Activated T-cell treated with anti-CD3 and anti-CD28 coated beads for 48 hours (primary cell): ENCODE data around the gene CENPB.
"Not testable (repeated sequence)": the region's sequence is repeated elsewhere in the genome, so short reads cannot be mapped to it uniquely, and the experiment has no call there.

Source experiments
- DNase-seq: peaks from one replicate; pipeline ENCODE4 v3.0.0-alpha.2; 2020; ENCODE audit warnings: low read depth

The CENPB gene, protein sequence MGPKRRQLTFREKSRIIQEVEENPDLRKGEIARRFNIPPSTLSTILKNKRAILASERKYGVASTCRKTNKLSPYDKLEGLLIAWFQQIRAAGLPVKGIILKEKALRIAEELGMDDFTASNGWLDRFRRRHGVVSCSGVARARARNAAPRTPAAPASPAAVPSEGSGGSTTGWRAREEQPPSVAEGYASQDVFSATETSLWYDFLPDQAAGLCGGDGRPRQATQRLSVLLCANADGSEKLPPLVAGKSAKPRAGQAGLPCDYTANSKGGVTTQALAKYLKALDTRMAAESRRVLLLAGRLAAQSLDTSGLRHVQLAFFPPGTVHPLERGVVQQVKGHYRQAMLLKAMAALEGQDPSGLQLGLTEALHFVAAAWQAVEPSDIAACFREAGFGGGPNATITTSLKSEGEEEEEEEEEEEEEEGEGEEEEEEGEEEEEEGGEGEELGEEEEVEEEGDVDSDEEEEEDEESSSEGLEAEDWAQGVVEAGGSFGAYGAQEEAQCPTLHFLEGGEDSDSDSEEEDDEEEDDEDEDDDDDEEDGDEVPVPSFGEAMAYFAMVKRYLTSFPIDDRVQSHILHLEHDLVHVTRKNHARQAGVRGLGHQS

DNA sequence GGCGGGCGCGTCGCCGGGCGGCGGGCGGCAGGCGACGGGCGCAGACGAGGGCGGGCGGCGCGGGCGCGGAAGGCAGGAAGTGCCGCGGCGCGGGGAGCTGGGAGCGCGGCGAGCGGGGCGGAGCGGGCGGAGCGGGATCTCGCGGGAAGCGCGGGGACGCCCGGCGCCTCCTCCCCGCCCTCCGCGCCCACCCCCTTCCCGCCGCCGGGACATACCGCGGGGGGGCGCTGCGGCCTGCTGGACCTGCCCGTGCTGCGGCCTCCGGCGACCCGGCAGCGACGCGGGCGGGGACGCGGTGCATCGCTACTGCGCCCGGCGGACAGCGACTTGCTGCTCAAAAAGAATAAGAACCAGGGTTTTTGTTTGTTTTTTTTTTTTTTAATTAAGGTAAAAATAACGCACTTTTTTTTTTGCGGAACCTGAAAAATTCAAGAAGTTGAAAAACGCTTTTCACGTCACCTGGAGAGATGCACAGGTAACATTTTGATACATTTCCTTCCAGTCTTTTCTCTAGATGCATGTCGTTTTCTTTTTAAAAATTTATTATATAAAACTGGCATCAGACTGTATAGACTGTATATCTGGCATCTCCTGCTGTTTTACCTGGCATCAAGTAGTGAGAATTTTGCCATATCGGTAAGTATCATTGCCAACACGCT lies at the start of gene CENPB:
Gene CENPB (minus strand): TSS at position 76 of the 659 bp plus-strand sequence. CDS start 257 bp downstream, outside the sequence.
- peak; percentile 95 for DNase-seq

DNA sequence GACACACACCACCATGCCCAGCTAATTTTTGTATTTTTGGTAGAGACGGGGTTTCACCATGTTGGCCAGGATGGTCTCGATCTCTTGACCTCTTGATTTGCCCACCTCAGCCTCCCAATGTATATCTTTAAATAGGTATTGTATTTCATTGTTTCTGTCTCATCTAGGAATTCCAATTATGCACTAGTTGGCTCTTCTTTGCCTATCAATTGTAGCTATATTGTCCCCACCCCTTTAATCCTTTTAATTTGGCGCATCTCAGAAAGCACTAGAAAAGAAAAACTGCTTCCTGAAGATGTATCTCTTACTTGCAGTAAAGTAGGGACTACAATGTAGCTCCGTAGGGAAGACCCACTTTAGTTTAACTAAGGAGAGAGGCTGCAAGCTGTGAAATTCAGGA lies 49.6 kb upstream of the CENPB start:
- no peak for DNase-seq

GRCh38 chr20:3829891-3830290 lies 43.4 kb upstream of the CENPB start:
- DNase-seq: not testable (repeated sequence)

- DNase-seq: no peak
These were observed 42.3 kb upstream of the CENPB start for GRCh38 chr20:3828798-3829197.

DNA sequence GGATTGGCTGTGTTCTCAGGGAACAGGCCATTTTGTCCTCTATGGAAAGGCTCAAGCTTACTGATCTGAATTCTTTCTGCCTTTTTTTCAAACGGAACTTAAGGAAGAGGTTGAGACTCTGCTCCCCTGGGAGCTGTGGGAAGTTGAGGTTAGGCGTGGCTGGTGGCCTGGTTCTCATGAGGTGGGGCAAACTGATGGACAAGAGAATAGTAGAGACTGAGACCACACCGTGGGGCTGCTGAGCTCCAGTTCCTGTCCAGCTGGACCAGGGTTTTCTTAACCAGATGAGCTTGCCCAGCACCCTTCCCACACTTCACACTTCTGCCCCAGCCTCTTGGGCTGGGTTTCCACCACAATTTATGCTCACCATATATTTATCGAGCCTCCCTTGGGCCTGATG lies 39.9 kb upstream of the CENPB start:
- no peak for DNase-seq

- no peak for DNase-seq
These were observed 39.0 kb upstream of the CENPB start for GRCh38 chr20:3825526-3825925.

DNA sequence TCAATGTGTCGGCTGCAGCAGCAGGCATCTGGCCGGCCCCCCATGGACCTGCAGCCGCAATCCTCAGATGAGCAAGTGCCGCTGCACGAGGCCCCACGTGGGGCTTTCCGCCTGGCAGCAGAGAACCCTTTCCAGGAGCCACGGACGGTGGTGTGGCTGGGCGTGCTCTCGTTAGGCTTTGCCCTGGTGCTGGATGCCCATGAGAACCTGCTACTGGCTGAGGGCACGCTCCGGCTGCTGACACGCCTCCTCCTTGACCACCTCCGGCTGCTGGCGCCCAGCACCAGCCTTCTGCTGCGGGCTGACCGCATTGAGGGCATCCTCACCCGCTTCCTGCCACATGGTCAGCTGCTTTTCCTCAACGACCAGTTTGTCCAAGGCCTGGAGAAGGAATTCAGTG lies 37.3 kb upstream of the CENPB start:
- DNase-seq: no peak

DNA sequence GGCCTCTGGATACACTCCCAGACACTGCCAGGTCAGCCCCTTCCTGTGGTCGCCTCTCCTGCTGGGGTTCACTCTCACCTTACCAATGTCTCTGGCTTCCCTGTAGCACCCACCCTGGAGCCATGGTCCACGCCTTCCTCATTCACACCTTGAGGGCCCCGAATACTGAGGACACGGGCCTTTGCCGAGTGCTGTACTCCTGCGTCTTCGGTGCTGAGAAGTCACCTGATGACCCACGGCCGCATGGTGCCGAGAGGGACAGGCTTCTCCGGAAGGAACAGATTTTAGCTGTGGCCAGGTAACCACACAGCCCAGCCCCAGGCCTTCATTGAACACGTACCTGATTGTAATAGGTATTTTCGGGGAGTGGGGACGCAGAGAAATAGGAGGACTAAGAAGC lies 35.5 kb upstream of the CENPB start:
- DNase-seq: no peak

- DNase-seq: no peak
These were observed 34.6 kb upstream of the CENPB start for GRCh38 chr20:3820901-3821727.

DNA sequence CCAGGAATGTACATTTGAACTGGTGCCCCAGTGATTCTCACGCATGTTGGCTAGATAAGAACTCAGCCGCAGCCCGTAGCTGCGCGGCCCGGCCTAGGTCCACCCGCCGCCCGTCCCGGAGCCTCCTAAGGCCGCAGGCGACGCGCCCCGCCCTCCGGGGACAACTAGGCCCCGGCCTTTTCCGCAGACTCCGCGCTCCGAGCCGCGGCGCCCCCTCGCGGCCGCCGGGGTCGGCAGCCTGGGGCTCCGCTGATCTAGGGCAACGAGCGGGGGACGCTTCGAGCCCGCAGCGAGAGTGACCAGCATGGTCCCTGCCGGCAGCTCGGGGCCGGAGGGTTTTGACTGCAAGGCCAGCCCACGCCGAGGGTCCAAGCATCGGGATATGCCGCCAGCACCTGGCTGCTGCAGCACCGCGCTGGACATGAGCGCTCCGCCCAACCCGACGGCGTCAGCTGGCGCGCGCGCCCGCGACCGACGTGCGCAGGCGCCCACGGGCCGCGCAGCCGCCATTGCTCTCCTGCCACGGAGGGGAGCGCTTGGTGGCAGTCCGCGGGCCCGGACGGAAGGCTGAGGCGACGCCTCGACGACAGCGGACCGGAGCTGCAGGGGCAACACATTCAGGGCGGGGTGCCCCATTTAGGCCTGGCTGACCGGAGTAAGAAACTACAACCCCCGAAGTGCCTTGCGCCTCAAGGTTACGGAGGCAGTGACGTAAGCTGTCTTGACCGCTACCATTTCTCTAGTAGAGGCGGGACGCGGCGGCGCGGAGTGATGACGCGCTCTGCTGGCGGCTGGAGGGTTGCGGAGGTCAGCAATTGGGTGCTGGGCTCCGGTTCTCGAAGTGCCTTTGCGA lies 33.7 kb upstream of the CENPB start, which contains the start of gene AP5S1:
Gene AP5S1 (plus strand): TSS at position 500 of the 853 bp plus-strand sequence. CDS start 1,571 bp downstream, outside the sequence.
- peak; percentile 89 for DNase-seq

DNA sequence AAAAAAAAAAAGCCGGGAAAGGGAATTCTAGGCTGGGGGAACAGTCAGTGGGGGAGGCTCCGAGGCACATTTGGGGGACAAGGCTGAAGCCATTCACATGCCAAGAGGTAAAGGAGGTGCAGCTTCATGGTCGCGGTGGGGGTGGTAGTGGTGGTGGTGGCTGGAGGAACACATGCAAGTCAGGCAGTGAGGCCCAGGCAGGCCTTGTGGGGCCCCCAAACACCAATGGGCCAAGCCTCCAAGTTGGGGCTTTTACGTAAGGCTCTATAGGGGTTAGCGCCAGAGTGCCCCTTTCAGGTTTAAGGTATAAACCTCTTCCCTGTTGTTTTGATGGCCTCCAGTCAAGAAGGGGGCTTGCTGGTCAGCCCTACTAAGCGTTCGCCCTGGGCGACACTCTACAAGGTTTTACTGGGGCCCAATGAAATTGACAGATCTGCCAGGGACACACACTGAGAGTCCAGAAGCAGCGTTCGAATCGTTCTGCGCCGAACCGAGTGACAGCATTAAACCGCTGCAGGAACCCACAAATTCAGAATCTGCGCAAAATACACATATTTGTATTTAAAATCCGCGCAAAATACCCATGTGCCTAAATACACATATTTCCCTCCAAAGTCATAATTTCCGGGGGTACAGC lies 33.0 kb upstream of the CENPB start:
- no peak for DNase-seq

DNA sequence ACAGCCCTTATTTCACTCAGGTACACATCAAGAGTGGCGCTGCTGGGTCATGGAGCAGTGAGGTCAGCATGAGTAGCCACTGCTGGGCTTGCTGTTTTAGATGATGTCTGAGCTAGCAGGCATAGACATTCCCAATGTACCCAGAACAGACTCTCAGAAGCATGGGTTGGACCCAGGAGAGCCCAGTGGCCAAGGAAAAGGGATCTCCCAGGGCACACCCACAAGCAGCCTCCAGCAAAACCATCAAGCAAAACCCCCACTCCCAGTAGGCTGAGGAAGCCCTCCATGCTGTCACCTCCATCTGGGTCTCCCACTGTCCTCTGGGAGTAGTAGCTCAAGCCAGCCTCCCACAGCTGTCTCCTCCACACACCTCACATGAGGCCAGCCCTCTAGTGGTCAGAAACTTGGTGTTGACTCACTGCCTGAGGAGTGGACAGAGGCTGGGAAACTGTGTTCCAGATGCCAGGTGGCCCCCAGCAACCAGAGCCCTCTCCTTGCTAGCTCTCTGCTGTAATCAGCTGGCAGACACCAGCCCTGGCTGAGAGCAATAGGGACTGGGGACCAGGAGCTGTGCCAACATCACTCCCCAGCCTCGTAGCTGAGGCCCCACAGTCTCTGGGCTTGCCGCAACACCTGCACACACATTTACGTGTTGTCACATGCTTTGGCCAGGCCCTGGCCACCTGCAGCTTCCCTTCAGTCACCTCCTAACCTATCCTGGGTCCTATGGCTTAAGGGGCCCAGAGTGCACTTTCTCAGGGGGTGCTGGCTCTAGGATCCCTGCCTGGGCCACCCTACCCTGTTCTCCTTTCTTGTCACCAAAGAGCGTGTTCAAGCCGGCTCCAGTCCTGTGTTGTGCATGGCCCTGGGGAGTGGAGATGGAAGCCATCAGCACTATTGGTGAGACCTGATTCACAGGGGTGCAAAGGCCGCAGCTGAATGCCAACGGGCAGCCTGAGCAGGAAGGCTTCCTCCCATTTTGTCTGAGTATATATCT lies 31.9 kb upstream of the CENPB start:
- DNase-seq: no peak

- no peak for DNase-seq
These were observed 29.3 kb upstream of the CENPB start for GRCh38 chr20:3815703-3816315.

DNA sequence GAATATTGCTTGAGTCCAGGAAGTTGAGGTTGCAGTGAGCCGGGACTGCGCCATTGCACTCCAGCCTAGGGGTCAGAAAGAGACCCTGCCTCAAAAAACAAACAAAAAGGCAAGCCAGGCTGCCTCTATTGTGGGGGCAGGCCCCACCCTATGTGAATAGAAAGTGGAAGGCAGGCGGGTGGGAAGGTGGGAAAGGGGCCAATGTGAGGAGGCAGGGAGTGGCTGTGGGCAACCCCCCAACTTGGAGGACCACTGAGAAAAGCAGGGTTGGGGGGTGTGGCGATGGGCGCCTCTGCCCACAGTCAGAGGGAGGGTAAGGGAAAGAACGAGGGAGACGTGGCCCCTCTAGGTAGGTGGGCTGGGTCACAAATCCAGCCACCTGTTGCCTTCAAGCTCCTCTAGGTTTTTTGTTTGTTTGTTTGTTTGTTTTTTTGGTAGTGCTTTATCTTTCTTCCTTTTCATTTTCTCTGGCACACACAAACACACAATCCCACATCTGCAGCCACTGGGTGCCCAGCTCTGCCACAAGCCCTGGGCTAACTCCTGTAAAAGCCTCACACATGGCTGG lies 28.5 kb upstream of the CENPB start:
- no peak for DNase-seq

DNA sequence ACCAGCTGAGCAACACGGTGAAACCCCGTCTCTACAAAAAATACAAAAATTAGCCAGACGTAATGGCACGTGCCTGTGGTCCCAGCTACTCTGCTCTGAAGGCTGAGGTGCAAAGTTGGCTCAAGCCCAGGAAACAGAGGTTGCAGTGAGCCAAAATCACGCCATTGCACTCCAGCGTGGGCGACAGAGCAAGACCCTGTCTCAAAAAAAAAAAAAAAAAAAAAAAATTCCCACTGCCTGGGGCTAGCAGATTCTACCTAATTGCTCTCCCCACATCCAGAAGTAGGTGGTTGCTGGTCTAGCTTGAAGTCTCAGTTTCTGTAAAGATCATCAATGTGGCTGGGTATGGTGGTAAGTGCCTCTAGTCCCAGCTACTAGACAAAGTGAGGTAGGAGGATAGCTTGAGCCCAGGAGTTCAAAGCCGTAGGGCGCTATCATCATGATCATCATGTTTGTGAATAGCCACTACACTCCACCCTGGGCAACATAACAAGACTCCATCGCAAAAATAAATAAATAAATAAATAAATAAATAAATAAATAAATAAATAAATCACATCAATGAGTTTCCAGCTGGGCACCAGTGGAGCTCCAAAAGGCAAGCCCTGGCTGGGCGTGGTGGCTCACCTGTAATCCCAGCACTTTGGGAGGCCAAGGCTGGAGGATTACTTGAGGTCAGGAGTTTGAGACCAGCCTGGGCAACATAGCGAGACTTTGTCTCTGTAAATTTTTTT lies 27.5 kb upstream of the CENPB start:
- DNase-seq: no peak

- DNase-seq: no peak
These were observed 26.7 kb upstream of the CENPB start for GRCh38 chr20:3812975-3813847.

GRCh38 chr20:3812259-3812681 lies 25.7 kb upstream of the CENPB start:
- no peak for DNase-seq
